NCI-H2081 (cell line): ENCODE measurements around the gene CACNA1A.

ENCODE experiments used
- DNase-seq, 2 experiments: peaks; one replicate each; lab custom pipeline; 2025; lab: John Stamatoyannopoulos, UW

The CACNA1A gene

DNA sequence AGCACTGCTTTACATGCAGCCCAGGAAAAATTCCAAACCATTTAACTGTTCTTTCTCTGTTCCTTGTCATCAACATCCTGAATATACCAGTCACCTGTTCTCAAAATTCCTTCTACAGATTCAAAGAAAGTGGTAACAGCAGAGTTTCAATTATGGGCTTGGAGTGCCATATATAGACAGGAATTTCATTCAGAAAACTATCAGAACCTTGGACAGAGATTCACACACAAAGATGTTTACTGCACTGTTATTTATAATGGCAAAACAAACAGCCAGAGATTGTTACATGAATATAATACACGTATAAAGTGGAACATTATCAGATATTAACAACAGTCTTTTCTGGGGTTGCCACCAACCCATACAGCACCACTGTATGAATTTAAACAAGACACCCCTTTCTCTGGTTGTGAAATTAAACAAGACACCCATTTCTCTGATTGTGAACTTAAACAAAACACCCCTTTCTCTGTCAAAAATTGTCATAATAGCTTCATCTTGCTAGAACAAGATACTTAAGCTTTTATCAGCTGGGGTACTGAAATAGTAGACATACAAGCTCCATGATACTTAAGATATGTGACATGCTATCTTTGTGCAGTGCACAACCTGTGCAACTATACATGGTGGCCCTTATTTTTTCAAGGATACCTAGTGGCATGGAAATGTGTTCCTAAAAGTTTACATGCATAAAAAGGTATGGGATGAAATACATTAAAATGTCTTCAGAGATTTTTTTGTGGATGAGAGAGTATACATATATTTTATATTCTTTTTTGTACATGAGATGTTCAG lies 12.6 kb downstream of the CACNA1A start:
- no peak for DNase-seq

DNA sequence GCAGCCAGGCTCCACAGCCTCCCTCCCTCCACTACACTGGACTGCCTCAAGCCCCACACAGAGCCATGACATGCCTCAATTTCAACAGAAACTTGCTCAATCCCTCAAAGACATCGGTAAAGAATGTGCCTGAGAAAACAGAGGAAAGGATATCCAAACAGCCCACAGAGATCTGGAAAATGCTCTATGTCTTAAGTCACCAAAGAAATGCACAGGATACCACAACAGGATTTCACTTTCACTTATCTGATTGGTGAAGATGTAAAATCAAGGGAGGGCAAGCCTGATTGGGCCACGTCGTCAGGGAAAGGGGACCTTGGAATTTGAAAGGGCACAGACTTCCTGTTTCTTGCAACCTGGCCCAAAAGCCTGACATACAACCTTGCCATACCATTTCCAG lies 14.2 kb downstream of the CACNA1A start:
- no peak for DNase-seq

DNA sequence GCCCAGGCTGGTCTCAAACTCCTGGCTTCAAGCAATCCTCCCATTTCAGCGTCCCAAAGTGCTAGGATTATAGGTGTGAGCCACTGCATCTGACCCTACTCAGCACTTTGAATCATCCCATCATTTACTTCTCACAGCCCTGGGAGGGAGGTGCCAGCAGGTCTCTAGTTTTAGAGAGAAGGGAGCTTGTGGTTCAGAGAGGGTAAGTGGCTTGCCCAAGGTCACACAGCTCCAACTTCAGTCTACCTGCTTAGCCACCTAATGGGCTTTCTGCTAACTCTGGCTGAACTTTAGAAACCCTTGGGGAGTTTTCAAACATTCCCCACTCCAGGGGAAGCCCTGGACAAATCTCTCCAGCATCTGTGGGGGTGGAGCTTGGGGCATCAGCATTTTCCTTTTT lies 18.3 kb downstream of the CACNA1A start:
- no peak for DNase-seq

DNA sequence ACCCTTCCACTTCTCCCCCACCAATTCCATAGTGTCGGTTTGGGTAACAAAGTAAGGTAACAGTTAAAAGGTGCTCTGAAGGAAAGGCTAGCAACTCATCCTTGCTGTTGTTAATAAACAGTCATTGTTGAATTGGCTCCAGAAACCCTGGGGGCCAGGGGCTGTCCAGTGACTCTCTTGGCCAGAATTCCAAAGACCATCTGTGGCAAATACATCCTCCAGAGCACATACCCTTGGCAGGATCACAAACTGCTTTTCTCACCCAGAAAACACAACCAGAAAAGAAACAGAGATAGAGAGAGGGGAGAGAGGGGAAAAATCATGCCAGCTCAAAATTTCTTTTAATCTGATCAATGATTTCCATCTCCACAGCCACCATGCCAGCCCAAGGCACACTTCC lies 22.1 kb downstream of the CACNA1A start:
- DNase-seq = no peak

DNA sequence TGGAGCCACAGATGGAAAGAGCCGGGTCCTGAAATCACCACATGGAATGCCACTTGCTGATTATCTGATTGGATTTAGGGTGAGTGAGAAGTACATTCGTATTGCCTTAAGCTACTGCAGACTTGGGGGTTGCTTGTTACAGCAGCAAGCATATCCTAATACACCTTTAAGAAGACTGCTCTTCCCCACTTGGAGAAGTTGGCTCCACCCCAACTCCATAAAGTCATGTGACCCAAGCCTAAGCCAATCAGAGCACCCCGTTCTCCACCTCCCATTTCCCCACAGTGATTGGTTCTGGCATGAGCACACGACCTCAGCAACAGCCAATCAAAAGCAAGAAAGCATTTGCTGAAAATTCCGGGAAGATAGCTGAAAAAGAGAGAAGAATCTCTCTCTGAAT lies 23.1 kb downstream of the CACNA1A start:
- no peak for DNase-seq

DNA sequence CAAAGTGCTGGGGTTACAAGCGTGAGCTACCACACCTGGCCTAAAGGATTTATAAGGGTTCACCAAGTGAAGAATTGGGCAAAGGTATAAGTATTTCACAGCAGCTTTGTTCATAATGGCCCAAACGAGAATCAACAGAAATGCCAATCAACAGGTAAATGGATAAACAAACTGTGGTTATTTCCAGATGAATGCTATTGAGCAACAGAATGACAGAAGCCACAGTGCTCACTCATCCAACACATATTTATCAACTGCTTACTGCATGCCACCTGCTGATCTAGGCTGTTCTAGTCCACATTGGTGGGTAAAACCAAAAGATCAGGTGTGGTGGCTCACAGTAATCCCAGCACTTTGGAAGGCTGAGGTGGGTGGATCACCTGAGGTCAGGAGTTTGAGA lies 27.7 kb downstream of the CACNA1A start:
- DNase-seq = no peak

DNA sequence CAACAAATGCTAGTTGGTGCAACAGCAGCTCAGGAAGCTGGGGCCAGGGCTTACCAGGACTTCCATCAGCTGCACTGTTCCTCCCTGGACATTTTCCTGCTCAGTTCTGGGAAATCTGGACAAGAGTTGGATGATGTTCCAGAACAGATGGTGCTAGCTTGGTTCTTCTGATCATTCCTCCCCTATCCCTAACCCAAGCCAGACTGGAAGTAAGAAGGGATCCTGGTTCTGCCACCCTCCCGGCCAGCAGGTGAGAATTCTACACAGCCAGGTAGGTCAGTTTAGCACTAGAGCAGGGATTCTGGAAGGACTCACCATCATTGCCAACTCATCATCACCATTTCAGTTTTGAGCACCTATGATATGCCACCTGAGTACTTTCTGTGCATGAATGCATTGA lies 30.2 kb downstream of the CACNA1A start:
- no peak for DNase-seq

DNA sequence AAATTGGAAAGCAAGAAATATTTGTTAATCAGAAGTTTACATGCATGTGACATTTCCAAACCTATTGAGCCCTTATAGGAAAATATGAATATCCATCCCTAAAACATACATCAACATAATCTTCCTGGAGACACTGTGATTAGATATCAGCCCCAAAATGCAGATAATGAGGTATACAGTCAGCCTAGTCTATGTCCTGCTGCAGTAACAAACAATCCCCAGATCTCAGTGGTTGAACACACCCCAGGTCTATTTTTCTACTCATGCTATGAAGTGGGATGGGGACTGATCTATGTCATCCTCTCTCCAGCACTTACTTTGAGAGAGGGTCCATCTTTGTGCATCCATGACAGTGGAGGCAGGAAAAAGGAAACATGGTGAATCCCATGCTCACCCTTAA lies 31.2 kb downstream of the CACNA1A start:
- no peak for DNase-seq

DNA sequence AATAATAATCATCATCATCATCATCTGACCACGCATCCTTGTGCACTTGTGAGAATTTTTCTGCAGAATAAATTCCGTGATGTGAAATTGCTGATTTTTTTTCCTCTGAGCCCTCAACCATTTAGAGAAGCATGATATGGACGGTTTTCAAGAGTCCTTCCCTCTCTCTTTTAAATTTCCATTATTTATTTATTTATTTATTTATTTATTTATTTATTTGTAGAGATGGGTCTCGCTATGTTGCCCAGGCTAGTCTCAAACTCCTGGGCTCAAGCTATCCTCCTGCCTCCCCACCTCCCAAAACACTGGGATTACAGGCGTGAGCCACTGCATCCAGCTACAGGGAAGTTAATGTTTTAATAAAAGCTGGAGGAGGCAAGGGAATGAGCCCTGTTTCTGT lies 39.6 kb downstream of the CACNA1A start:
- no peak for DNase-seq

DNA sequence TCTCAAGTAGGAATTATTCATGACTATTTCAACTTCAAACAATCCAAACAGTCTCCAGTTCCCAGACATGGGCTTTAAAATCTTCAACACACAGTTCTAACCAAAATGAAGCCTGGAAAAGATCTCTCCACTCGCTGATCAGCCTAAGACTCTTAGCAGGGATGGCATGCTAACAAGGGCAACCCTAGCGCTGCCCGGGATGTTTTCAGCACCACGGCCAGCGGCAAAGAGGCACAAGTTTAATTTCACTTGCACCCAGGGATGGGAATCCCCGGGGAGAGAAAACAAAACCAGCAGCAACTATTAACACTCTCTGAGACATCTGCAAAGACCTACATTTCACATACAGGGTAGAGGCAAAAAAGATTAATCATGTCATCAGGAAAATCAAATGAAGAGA lies 43.0 kb downstream of the CACNA1A start:
- DNase-seq = no peak

DNA sequence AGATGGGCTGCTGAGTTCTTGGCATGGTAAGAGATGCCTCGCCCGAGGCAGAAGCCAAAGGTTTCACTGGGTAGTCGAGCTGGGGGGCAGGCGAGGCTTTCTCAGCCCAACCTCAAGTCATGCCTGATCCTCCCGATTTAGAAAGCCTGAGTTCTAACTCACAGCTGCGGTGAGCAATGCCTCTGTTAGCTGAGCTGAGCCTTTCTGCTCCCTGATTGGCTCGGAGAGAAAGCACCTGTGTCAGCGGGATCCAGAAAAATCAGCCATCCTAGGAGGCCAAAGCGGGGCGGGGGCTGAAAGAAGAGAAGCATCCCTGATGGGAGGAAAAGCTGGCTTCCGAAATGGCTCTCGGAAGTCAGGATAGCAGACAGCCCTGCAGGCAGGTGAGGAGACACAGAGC lies 44.7 kb downstream of the CACNA1A start:
- no peak for DNase-seq

DNA sequence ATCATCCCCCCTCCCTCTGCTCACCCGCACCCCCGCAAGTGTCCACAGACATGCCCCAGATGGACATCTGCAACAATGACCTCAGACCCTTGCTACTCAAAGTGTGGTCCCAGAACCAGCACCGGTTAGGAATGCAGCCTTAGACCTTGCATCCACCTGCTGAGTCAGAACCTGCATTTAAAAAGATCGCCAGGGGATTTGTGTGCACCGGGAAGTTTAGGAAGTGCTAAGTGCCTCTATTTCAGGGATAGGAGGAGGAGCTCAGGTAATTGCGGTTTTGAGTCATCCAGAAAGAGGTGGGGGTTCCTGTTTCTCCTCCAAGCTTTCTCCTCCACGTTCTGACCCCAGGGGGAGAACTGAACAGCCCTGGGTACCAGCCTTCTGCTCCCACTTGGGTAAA lies 46.2 kb downstream of the CACNA1A start:
- DNase-seq = peak in 1 of 2 experiments; percentile 51

DNA sequence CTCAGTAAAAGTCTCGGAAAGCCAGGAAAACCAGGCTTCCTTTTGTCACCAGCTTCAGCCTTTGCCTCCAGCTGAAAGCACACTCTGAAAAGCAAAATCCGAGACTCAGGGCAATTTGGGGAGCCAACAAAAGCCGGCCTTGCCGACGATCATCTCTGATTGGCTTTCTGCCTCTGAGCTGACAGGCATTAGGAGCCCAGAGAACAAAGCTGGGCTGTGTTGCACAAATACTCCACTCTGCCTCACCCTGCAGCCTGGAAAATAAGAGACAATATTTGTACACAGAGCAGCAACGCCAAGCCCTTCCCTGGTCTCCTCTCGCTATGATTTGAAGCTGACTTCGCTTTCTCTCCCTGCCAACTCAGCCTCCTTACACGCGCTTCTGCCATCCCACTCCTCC lies 46.9 kb downstream of the CACNA1A start:
- peak; percentile 60 to 73 for DNase-seq

DNA sequence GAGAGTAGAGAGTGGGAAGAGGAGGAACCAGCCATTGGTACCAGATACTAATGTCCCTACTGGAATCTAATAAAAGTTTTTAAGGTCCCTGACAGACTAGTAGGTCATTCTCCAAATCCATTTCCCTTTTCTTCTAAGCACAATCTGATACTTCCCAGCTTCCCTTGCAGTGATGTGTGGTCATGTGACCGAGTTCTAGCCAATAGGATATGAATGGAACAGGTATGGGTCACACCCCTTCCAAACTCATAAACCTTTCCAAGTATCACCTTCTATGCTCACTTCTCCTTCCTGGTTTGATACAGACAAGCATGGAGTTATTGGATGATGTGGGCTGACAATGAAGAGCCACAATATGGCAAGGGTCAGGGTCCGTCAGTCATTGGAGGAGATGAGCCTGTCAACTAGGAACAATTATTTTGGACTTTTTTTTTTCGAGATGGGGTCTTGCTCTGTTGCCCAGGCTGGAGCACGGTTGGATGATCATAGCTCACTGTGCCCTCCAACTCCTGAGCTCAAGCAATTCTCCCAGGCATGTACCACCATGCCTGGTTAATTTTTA lies 54.8 kb downstream of the CACNA1A start:
- no peak for DNase-seq

DNA sequence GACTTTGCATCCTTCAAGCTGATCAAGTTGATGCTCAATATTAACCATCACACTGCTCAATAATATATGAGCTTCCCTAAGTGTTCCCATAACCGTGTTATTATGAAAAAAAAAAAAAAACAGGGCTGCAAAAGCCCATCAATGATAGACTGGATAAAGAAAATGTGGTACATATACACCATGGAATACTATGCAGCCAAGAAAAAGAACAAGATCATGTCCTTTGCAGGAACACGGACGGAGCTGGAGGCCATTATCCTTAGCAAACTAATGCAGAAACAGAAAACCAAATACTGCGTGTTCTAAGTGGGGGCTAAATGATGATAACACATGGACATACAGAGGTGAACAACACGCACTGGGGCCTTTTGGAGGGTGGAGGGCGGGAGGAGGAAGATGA lies 58.3 kb downstream of the CACNA1A start:
- DNase-seq = no peak

DNA sequence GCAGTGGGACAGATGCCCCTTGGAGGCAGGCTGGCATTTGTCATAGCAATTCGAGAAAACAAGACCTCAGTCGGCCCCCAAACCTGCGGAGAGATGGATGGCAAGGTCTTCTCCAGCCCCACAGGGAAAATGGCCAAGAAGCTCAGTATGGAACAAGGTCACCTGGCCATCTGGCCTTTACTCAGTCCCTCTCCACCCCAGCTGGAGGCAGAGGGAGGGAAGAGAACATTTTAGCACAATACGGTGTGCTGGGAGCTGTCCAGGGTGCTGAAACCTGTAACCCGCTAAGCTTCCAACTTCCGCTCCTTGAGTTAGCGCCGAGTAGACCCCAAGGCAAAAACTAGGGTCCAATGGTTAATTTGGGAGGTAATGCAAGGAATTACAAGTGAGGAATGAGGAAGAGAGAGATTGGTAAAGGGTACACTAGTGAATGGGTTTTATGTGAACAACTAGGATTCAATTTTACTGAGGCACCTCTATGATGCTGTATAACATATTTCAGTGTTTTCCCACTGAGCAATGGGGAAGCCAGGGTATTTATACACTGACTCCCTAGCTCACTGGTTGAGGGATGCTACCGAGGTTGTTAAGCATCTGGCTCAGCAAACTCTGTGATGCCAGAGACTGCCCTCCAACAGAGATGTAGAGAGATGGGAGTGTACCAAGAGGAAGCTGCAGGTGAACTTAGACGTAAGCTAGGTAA lies 64.3 kb downstream of the CACNA1A start:
- no peak for DNase-seq

DNA sequence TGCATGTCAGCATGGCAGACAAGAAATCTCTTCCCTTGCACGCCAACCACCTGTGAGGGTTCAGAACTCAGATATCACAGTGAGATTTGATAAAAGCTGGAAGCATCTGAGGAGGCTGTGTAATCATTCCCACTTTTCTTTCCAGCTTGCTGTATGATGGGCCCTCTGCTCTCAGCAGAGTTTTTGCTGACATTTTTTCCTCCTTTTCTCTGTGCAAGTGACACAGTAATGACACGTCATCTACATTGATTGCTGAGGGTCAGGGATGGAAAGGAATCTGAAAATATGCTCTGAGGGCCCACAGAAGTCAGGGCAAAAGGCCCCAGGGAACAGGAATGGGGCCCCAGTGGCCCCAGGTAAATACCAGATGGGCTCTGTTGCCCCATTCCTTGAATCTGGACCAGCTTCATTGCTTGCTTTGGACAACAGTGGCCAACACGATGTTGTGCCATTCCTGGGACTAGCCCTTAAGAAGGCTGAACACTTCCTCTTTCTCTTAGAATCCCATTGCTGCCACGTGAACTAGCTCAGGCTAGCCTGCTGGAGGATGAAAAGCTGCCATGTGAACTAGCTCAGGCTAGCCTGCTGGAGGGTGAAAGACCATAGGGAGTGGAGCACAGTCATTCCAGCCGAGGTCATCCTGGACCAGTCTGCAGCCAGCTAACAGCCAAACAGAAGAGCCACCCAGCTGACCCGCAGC lies 68.2 kb downstream of the CACNA1A start:
- DNase-seq = no peak

DNA sequence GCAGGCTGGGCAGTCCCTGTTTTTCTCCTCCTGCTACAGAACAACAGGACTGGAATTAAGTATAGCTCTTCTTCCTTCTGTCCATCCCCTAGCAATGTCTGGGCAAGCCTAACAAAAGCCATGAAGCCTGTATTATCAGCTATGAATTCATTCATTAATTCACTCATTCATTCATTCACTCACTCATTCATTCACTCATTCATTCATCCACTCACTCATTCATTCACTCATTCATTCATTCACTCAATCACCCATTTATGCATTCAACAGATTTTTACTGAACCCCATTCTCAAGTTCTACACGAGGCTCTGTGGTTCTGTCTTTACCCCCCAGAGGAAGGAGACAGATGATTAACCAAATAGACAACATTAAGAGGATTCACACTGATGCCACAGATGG lies 69.9 kb downstream of the CACNA1A start:
- DNase-seq = no peak

DNA sequence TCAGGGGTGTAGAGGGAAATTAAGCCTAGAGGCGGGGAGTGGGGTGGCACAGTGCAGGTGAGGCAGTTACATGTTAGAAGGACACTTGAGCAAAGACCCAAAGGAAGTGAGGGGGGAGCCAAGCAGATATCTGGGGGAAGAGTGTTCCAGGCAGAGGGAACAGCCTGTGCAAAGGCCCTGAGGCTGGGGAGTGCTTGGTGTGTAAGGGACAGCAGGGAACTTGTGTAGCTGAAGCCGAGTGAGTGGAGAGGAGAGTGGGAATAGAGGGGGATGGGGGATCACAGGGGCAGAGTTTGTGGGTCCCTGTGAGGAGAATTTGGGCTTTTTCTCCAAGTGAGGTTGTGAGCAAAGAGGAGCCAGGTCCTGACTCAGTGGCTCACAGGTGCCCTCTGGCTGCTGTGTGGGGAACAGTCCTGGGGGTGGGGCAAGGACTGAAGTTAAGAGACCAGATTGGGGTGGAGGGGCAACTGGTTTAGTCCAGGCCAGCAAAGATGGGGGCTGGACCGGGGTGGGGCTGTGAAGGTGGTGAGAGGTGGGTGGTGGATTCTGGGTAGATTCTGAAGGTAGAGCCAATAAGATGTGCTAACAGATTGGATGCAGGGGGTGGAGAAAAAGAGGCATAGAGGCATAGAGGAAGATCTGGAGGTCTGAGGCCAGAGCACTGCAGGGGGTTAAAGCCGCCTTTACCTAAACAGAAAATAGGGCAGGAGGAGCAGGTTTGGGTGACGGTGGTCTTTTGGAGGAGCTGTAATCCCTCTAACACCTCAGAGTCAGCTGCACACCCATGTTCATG lies 75.3 kb downstream of the CACNA1A start:
- peak; percentile 3 to 22 for DNase-seq

DNA sequence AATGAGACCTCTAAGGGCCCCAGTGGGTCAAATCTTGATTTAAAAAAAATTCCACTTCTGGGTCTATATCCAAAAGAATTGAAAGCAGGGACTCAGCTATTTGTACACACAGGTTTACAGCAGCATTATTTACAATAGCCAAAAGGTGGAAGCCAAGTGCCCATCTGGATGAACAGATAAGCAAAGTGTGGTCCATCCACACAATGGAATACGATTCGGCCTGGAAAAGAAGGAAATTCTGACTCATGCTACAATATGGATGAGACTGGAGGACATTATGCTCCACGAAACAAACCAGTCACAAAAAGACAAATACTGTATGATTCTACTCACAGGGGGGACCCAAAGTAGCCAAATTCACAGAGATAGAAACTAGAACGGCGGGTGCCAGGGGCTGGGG lies 76.7 kb downstream of the CACNA1A start:
- no peak for DNase-seq

DNA sequence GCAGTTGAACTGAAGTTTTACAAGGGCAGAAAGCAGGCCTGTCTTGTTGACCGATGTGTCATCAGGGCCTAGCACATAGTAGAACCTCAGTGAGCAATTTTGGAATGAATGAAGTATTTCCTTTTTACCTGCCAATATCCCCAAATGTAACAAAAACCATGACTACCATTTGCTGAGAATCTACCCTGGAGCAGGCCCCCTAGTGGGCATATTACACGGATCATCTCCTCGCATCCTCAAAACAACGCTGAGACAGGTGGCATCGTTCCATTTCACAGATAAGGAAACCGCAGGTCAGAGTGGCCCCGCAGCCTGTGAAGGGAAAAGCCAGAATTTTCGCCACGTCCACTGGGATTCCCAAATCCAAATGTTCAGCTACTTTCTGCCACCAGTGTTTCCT lies 77.9 kb downstream of the CACNA1A start:
- peak; percentile 8 to 21 for DNase-seq
